NB4 (cell line): ENCODE data around the gene TMEM132C.

ENCODE experiments used
- DNase-seq: peaks from one replicate; pipeline ENCODE4 v3.0.0; 2010; ENCODE audit warnings: low read depth
- H3K4me3 ChIP-seq: one replicate; pipeline ENCODE4 v1.5.1; 2011; ENCODE audit warnings: mild to moderate bottlenecking, low read depth, low read length, moderate library complexity
- CTCF ChIP-seq: IDR thresholded peaks from one replicate; pipeline ENCODE4 v1.5.1; 2012; ENCODE audit warnings: low read depth, low read length
- MAX ChIP-seq: IDR thresholded peaks from 2 replicates; pipeline ENCODE4 v1.6.1; 2011; ENCODE audit warnings: low read depth, low read length
- MYC ChIP-seq: IDR thresholded peaks from 2 replicates; pipeline ENCODE4 v1.6.1; 2011; ENCODE audit warnings: low read depth, low read length
- POLR2A ChIP-seq: IDR thresholded peaks from 2 replicates; pipeline ENCODE4 v1.6.1; 2011; ENCODE audit warnings: mild to moderate bottlenecking; ENCODE audit not compliant: insufficient read length; ENCODE audit errors: extremely low read depth

TMEM132C gene

GRCh38 chr12:128729628-128730121 lies 462.7 kb downstream of the TMEM132C start:
- no peak for TF ChIP-seq MAX
- no peak for TF ChIP-seq CTCF
- TF ChIP-seq MYC = no peak
- TF ChIP-seq POLR2A = no peak
- no peak for DNase-seq
- no peak overlapping the region for H3K4me3 ChIP-seq

- no peak overlapping the region for H3K4me3 ChIP-seq
- DNase-seq = no peak
- TF ChIP-seq POLR2A (no peak), MYC (no peak), CTCF (no peak)
Measured at GRCh38 chr12:128734371-128734770, 467.4 kb downstream of the TMEM132C start.

GRCh38 chr12:128737292-128737966 lies 470.5 kb downstream of the TMEM132C start:
- H3K4me3 ChIP-seq = no peak overlapping the region
- no peak for DNase-seq
- TF ChIP-seq MAX (no peak), MYC (no peak), POLR2A (no peak), CTCF (no peak)

- no peak overlapping the region for H3K4me3 ChIP-seq
- DNase-seq = no peak
- TF ChIP-seq CTCF = no peak
Measured at GRCh38 chr12:128743916-128744315, 476.9 kb downstream of the TMEM132C start.

- TF ChIP-seq POLR2A = no peak
- no peak for TF ChIP-seq CTCF
- no peak overlapping the region for H3K4me3 ChIP-seq
- DNase-seq = no peak
Measured at GRCh38 chr12:128745772-128746689, 479.1 kb downstream of the TMEM132C start.

- no peak for DNase-seq
- no peak for TF ChIP-seq MAX
- TF ChIP-seq CTCF = no peak
- TF ChIP-seq POLR2A = no peak
- no peak for TF ChIP-seq MYC
- no peak overlapping the region for H3K4me3 ChIP-seq
Measured at GRCh38 chr12:128747441-128747840, 480.5 kb downstream of the TMEM132C start.
